ENCODE measurements around the gene PLCB1. TPM values are rescaled to one million over a fixed set of nuclear protein-coding genes. Genes with fewer than 3 reads are reported as not detected.

Gene PLCB1
- total and polyA plus RNA-seq, 2 experiments from 2014 or later = 8.0 to 17.6 TPM

DNA sequence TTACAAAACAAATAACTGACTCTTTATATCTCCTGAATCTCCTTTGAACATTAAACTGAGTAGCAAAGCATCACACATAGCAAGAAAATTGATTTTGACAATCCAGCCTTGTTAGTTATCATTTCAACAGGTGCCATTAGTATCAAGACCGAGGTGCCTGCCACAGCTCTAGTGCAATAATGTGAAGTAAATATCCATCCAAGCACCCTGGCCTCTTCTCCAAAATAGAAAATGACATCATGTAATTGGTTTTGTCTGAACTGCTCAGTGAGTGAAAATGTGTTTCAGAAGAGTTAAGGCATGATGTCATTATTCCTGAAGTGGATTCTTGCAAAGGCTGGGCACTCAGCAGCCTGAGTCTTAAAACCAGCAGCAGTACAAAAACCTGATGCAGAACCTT lies 341.4 kb downstream of the PLCB1 start:
- no peak overlapping the region for H3K27ac ChIP-seq

DNA sequence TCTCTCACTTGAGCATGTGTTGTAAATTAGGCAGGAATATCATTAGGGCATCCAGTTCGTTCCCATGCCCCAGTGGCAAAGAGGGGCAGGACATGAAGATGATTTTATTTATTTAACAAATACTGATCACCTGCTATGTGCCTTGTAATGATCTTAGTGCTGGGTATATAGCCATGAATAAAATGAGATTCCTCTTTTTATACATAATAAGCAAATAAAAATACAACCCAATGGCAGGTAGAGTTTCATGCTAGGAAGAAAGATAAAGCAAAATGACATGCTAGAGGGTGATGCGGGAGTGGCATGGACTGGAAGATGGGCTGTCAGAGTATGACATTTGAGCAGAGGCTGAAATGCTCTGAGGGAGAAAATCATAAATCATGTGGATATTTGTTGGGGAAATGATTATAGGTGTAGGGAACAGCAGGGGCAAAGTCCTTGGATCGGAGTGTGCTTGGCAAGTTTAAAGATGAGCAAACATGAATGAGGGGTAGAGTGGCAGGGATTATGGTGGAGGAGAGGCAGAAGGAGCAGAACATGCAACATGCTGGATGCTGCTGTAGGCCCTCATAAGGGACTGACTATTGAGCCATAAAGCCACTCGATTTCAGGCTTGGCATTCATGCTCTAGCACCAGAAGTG lies 342.1 kb downstream of the PLCB1 start:
- H3K4me3 ChIP-seq = no peak overlapping the region
- no peak overlapping the region for H3K27ac ChIP-seq
- TF ChIP-seq, protein P1, sequence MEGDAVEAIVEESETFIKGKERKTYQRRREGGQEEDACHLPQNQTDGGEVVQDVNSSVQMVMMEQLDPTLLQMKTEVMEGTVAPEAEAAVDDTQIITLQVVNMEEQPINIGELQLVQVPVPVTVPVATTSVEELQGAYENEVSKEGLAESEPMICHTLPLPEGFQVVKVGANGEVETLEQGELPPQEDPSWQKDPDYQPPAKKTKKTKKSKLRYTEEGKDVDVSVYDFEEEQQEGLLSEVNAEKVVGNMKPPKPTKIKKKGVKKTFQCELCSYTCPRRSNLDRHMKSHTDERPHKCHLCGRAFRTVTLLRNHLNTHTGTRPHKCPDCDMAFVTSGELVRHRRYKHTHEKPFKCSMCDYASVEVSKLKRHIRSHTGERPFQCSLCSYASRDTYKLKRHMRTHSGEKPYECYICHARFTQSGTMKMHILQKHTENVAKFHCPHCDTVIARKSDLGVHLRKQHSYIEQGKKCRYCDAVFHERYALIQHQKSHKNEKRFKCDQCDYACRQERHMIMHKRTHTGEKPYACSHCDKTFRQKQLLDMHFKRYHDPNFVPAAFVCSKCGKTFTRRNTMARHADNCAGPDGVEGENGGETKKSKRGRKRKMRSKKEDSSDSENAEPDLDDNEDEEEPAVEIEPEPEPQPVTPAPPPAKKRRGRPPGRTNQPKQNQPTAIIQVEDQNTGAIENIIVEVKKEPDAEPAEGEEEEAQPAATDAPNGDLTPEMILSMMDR (IDR thresholded peaks at IDR 0.05; ENCODE audit: low read depth, low read length) = no peak
- no peaks in the 10 kb centered on the region for H3K9me3 ChIP-seq (ENCODE audit: low read depth)
- DNase-seq (ENCODE audit: low read depth in 1 of 2, low spot score in 1 of 2) = no peak
- no peaks in the 10 kb centered on the region for H3K4me1 ChIP-seq (ENCODE audit: low read depth)
- no peaks in the 10 kb centered on the region for H3K36me3 ChIP-seq
- no peaks in the 10 kb centered on the region for H3K27me3 ChIP-seq

More for the DNA sequence above, 341.4 kb downstream of the PLCB1 start:
- Histone ChIP-seq H3K36me3 (no peaks in the 10 kb centered on the region), H3K9me3 (ENCODE audit: low read depth) (no peaks in the 10 kb centered on the region), H3K4me1 (ENCODE audit: low read depth) (no peaks in the 10 kb centered on the region), H3K4me3 (no peak overlapping the region), H3K27me3 (no peaks in the 10 kb centered on the region)
- TF ChIP-seq, protein P1 (IDR thresholded peaks at IDR 0.05; ENCODE audit: low read depth, low read length) = no peak
- no peak for DNase-seq (ENCODE audit: low read depth in 1 of 2, low spot score in 1 of 2)

DNA sequence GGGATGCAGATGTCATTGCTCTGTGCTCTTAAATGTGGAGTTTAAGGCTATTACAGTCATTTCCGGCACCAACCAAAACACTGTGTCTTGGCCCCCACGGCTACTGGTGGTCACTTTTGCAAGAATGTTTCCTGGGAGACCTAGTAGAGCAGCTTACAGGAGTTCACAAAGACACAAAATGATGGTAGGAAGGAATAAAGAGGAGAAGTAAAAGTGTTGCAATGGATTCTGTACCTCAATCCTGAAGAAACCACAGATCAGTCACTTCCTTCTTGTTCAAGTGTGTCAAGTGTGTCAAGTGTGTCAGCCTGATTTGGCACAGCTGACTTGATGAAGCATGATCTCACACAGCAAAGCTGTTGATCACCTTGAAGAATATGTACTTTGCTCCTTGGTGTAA lies 344.0 kb downstream of the PLCB1 start:
- H3K4me1 ChIP-seq (ENCODE audit: low read depth) = no peaks in the 10 kb centered on the region
- TF ChIP-seq, protein P1 (IDR thresholded peaks at IDR 0.05; ENCODE audit: low read depth, low read length) = no peak
- DNase-seq (ENCODE audit: low read depth in 1 of 2, low spot score in 1 of 2) = no peak
- H3K4me3 ChIP-seq = no peak overlapping the region
- no peaks in the 10 kb centered on the region for H3K27me3 ChIP-seq
- no peaks in the 10 kb centered on the region for H3K9me3 ChIP-seq (ENCODE audit: low read depth)
- no peak overlapping the region for H3K27ac ChIP-seq
- no peaks in the 10 kb centered on the region for H3K36me3 ChIP-seq

DNA sequence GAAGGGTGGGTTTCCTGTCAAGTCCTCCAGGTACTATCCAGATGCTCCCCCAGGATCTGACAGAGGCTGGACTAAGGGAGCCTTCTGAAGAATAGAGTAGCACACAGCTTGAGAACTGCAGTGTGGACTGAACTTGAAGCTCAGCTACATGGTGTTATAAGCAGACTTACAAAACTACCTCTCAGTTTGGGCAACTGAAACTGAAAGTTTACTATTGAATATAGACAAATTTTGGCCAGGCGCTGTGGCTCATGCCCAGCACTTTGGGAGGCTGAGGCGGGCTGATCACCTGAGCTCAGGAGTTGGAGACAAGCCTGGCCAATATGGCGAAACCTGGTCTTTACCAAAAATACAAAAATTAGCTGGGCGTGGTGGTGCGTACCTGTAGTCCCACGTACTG lies 348.5 kb downstream of the PLCB1 start:
- Histone ChIP-seq H3K27ac (no peak overlapping the region), H3K4me3 (no peak overlapping the region), H3K9me3 (ENCODE audit: low read depth) (no peaks in the 10 kb centered on the region), H3K36me3 (no peaks in the 10 kb centered on the region), H3K4me1 (ENCODE audit: low read depth) (no peaks in the 10 kb centered on the region), H3K27me3 (no peaks in the 10 kb centered on the region)
- DNase-seq (ENCODE audit: low read depth in 1 of 2, low spot score in 1 of 2) = no peak
- TF ChIP-seq, protein P1 (IDR thresholded peaks at IDR 0.05; ENCODE audit: low read depth, low read length) = no peak

DNA sequence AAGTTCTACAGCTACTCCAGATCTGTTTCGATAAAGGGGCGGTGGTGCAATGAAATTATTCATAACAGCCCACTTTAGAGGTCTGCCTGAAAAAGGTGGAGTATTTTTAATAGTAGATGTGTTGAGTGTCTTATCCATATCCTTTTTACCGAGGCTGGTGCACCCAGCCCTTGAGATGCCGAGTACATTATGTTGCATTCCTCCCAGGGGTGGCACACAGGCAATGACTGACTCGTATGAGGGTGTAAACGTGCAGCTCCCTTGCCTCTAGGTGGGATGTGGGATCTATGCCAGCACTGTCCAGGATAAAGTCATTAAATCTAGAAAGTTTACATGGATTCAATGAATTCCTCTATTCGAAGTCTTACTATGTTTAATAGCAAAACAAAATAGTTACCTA lies 355.6 kb downstream of the PLCB1 start:
- Histone ChIP-seq H3K36me3 (no peaks in the 10 kb centered on the region), H3K4me1 (ENCODE audit: low read depth) (no peaks in the 10 kb centered on the region), H3K27me3 (no peaks in the 10 kb centered on the region), H3K27ac (no peak overlapping the region), H3K9me3 (ENCODE audit: low read depth) (no peaks in the 10 kb centered on the region), H3K4me3 (no peak overlapping the region)
- TF ChIP-seq, protein P1 (IDR thresholded peaks at IDR 0.05; ENCODE audit: low read depth, low read length) = no peak
- no peak for DNase-seq (ENCODE audit: low read depth in 1 of 2, low spot score in 1 of 2)
